Mucosa of rectum (tissue), 2 donors: ENCODE data around the gene ALS2CL.
A peak's percentile ranks its signal among the peaks of the same experiment; 100 is the strongest.
"Not testable (repeated sequence)": the region's sequence is repeated elsewhere in the genome, so short reads cannot be mapped to it uniquely, and the experiment has no call there.

ENCODE experiments used
- H3K27ac ChIP-seq, 2 donors: one replicate each; pipeline ENCODE4 v1.7.0; 2013; ENCODE audit warnings: inconsistent platforms in 2 of 2, low read depth in 2 of 2, low read length in 2 of 2
- H3K27me3 ChIP-seq, 2 donors: one replicate each; pipeline ENCODE4 v1.7.0; 2013; ENCODE audit warnings: low read length in 2 of 2; ENCODE audit not compliant: control insufficient read depth in 2 of 2, insufficient read depth in 2 of 2
- H3K36me3 ChIP-seq, 2 donors: one replicate each; pipeline ENCODE4 v1.7.0; 2013; ENCODE audit warnings: low read length in 2 of 2; ENCODE audit not compliant: control insufficient read depth in 2 of 2, insufficient read depth in 2 of 2
- H3K4me1 ChIP-seq, 2 donors: one replicate each; pipeline ENCODE4 v1.7.0; 2013; ENCODE audit warnings: low read length in 2 of 2, mild to moderate bottlenecking in 1 of 2; ENCODE audit not compliant: control insufficient read depth in 2 of 2, insufficient read depth in 2 of 2
- H3K4me3 ChIP-seq, 2 donors: one replicate each; pipeline ENCODE4 v1.7.0; 2013; ENCODE audit warnings: low read length in 2 of 2
- H3K9ac ChIP-seq, 2 donors: one replicate each; pipeline ENCODE4 v1.7.0; 2013; ENCODE audit warnings: low read length in 2 of 2, low read depth in 1 of 2, mild to moderate bottlenecking in 1 of 2
- H3K9me3 ChIP-seq, 2 donors: one replicate each; pipeline ENCODE4 v1.7.0; 2013; ENCODE audit warnings: low read length in 2 of 2; ENCODE audit not compliant: control insufficient read depth in 2 of 2
- donor health status: healthy.
- donor health status: Normal muscosa, but diverticular disease.

ALS2CL gene

DNA sequence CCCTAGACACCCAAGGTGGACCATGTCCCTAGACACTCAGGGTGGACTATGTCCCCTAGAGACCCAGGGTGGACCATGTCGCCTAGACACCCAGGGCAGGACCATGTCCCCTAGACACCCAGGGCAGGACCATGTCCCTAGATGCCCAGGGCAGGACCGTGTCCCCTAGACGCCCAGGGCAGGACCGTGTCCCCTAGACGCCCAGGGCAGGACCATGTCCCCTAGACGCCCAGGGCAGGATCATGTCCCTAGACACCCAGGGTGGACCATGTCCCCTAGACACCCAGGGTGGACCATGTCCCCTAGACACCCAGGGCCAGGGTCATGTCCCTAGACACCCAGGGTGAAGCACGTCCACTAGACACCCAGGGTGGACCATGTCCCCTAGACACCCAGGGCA is 10.9 kb upstream of the ALS2CL start:
- not testable (repeated sequence) for H3K27ac ChIP-seq, H3K9ac ChIP-seq, H3K36me3 ChIP-seq, H3K9me3 ChIP-seq, H3K4me3 ChIP-seq, H3K4me1 ChIP-seq
- peaks cover 5 to 12% of the 10 kb centered on the region in 2 donors for H3K27me3 ChIP-seq

DNA sequence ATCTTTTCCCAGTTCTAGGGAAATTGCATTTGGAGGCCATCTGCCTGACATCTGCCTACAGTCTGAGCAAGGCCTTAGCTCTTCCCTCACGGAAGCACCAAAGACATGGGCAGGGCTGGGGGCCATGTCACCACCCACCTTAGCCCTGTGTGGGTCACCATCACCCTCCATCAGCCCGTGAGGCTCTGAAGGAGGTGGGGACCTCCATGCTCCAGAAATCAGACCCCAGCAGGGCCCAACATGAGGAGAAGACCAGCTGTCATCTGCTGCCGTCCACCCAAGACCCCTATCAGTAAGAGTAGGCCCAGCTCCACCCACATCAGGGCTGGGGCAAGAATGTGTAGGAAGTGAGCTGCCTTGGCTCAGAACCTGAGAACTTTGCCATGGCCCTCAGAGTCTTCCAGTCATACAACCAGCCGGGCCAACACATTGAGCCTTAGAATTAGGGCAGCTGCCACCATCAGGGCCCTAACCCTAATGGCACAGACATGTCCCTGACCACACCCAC is 9.6 kb upstream of the ALS2CL start:
- no peak overlapping the region for H3K4me3 ChIP-seq
- no peak overlapping the region for H3K9ac ChIP-seq
- H3K9me3 ChIP-seq: no peaks in the 10 kb centered on the region
- no peaks in the 10 kb centered on the region for H3K36me3 ChIP-seq
- H3K27ac ChIP-seq: no peak overlapping the region
- peaks cover 5 to 12% of the 10 kb centered on the region in 2 donors for H3K27me3 ChIP-seq
- H3K4me1 ChIP-seq: no peaks in the 10 kb centered on the region

DNA sequence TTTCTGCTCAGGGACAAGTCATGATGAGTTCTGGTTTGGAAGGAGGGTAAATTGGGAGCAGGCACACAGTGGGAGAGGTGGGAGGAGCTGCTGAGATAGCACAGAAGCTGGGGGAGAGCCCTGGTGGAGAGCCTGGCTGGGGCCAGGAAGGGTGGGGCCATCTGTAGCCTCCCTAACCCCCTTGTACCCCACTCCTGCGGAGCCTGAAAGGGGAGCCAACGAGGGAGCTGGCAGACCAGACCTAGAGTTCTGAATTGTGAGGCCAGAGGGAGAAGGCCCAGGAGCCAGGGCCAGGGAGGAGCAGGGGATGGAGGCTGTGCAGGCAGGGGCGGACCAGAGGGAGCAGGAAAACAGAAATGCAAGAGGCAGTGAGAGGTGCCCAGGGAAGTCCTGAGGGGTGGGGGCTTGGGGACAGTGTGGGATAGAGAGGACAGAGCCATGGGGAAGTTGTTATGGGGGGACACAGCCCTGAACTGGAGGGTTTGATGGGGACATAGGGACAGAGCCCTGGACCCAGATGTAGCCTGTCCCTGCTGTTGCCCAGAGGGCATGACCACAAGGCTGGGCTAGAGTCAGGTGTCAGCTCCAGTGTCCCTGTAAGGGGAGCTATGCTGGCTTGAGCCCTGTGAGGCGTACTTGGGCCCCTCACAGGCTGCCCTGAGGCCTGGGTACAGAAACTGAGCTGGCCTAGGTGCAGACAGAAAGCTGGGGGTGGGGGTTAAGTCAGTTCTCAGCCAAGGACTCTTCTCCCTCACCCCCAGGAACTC is 8.9 kb upstream of the ALS2CL start:
- no peak overlapping the region for H3K9ac ChIP-seq

DNA sequence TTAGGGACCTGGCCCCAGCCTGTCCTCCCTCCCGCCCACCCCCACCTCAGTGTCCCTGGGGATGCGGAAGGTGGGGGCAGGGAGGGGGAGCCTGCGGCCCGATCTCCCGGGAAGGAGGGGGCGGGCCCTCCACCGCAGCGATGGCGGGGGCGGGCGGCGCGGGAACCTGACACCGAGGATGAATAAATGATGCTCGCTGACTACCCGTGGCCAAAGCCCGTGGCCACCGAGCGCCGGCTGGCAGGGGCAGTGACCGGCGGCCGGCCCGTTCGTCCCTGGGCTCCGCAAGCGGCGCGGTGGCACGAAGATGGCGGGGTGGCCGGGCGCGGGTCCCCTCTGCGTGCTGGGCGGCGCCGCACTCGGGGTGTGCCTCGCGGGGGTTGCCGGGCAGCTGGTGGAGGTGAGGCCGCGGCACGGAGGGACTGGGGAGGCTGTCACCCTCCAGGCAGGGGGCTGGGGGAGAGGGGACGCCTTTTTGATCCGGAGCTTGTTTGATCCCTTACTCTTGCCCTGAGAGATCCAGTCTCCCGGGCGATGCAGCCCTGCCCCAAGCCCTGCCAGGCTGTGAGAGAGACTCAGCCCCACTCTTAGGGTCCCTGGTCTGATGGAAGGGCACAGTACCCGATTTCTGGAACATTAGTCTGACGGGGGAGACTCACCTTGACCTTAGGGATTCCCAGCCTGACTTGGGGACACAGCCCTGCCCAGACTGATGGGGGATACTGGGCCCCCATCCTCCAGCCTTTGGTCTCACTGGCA is 7.9 kb upstream of the ALS2CL start, which contains the start of gene TMIE:
TSS of gene TMIE (plus strand) at position 212 of the 759 bp plus-strand sequence. CDS start at position 308, 96 bp downstream.
- no peak within 1 kb of the TSS for H3K9ac ChIP-seq
- H3K4me3 ChIP-seq: no peak within 1 kb of the TSS

More for the DNA sequence above, 8.9 kb upstream of the ALS2CL start:
- H3K9me3 ChIP-seq: no peaks in the 10 kb centered on the region
- peaks cover 5 to 12% of the 10 kb centered on the region in 2 donors for H3K27me3 ChIP-seq
- no peak overlapping the region for H3K27ac ChIP-seq
- no peak overlapping the region for H3K4me3 ChIP-seq
- H3K36me3 ChIP-seq: no peaks in the 10 kb centered on the region
- H3K4me1 ChIP-seq: no peaks in the 10 kb centered on the region

DNA sequence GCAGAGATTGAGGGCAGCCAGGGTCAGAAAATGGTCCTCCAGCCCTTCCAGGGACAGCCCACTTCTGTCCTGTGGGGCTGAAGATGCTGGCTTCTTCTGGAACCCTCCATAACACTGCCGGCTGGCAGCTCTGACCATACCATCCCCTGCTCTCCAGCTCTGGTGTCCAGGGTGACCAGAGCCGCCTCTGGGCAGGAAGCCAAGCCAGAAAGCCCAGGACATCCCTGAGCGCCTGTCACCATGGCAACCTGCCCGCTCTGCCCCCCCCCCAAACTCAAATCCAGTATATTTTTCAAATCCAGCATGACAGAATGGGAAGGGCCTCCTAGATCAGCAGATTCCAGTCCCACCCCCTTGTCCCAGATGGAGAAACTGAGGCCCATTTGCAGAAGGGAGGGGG is 7.3 kb upstream of the ALS2CL start:
- H3K4me1 ChIP-seq: peaks cover 2 to 5% of the 10 kb centered on the region in 2 donors
- no peak overlapping the region for H3K27ac ChIP-seq
- H3K9ac ChIP-seq: no peak overlapping the region
- no peaks in the 10 kb centered on the region for H3K36me3 ChIP-seq
- H3K4me3 ChIP-seq: no peak overlapping the region
- H3K27me3 ChIP-seq: peaks cover 5 to 12% of the 10 kb centered on the region in 2 donors
- no peaks in the 10 kb centered on the region for H3K9me3 ChIP-seq

More for the DNA sequence above, 7.9 kb upstream of the ALS2CL start, which contains the start of gene TMIE:
- Histone ChIP-seq H3K36me3 (no peaks in the 10 kb centered on the region), H3K27me3 (peaks cover 5 to 12% of the 10 kb centered on the region in 2 donors), H3K9me3 (no peaks in the 10 kb centered on the region), H3K4me1 (no peaks in the 10 kb centered on the region), H3K27ac (no peak within 1 kb of the TSS)

DNA sequence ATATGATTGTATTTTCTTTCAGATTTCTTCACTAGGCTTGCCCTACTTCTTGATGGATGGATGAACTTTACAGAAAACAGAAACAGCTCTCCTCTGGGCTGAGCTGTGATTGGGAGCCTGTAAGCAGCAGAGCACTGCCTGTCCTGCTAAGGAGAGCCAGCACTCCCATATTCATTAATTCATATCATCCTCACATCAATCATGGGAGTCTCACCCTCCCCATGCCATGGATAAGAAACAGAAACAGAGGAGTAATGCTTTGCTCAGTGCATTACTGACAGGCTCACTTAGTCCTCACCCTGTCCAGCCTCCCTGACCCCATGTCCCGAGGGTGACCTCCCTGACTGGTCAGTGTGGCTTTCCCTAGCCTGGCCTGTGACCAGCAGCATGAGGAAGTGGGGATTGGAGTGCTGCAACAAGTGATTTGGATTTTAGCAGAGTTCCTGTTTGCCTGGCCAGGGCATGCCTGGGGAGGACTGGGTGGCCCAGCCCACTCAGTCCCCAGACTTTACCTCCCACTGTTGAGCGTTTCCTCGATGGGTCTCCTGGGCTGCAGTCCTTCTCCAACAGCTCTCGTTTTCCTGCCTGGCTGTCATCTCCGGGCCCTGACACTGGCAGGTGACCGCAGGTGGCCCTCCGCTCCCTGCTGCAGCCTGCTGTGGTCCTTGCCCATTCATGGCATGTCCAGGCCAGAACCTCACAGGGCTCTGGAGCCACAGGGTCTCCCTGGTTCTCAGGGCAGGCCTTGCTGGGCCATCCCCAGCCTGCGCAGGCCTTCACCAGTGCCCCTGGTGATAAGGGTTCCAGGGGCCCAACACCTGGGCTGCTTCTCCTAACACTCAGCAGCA is 6.4 kb upstream of the ALS2CL start:
- peaks cover 11% of the 10 kb centered on the region in 2 donors for H3K4me1 ChIP-seq
- H3K4me3 ChIP-seq: no peak overlapping the region
- peaks cover 5 to 12% of the 10 kb centered on the region in 2 donors for H3K27me3 ChIP-seq
- no peaks in the 10 kb centered on the region for H3K9me3 ChIP-seq
- no peak overlapping the region for H3K27ac ChIP-seq
- H3K36me3 ChIP-seq: no peaks in the 10 kb centered on the region
- no peak overlapping the region for H3K9ac ChIP-seq

DNA sequence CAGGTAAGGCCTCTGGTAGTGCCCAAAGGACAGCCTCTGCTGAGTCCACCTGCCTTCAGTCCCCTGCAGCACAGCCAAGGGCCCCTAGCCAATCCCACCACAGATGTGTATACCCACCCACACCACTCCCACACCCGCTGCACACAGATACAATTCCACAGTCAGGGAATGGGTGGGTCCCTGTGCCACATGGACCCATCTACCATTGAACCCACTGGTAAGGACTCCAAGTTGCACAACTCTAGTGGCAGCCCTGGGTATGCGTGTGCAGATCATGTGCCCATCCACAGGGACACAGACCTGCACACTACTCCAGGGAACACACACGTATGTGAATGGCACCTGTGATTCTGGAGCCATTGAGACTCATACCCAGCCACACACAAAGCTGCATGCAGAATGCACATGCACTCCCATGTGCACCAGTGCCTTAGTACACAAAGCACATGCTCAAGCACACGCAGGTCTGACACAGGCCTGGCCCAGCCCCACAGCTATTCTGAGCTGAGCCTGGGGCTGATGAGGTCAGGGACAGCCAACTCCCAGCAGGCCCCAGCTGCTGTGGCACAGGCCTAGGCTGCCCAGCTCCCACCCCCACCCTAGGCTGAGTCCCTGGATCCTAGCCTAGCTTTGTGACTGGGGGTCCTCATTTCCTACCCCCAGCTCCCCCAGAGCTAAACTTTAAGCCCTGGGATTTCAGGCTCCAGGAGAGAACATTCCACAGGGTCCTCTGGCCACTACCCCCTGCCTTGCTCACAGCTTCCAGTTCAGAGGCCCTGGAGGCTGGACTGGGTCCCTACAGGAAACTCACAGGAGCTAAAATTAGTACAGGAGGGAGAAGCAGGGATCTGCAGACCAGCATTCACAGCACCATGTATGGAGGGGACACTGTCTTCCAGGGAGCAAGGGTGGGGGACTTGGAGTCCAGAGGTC is 2.7 kb upstream of the ALS2CL start:
- Histone ChIP-seq H3K36me3 (no peaks in the 10 kb centered on the region), H3K27me3 (peaks cover 0 to 3% of the 10 kb centered on the region in 2 donors), H3K4me3 (no peak overlapping the region), H3K27ac (peak overlapping the region; percentile 52 to 59), H3K9me3 (no peaks in the 10 kb centered on the region), H3K4me1 (peaks cover 27 to 28% of the 10 kb centered on the region in 2 donors), H3K9ac (peak overlapping the region in 1 of 2 donors; percentile 2)

DNA sequence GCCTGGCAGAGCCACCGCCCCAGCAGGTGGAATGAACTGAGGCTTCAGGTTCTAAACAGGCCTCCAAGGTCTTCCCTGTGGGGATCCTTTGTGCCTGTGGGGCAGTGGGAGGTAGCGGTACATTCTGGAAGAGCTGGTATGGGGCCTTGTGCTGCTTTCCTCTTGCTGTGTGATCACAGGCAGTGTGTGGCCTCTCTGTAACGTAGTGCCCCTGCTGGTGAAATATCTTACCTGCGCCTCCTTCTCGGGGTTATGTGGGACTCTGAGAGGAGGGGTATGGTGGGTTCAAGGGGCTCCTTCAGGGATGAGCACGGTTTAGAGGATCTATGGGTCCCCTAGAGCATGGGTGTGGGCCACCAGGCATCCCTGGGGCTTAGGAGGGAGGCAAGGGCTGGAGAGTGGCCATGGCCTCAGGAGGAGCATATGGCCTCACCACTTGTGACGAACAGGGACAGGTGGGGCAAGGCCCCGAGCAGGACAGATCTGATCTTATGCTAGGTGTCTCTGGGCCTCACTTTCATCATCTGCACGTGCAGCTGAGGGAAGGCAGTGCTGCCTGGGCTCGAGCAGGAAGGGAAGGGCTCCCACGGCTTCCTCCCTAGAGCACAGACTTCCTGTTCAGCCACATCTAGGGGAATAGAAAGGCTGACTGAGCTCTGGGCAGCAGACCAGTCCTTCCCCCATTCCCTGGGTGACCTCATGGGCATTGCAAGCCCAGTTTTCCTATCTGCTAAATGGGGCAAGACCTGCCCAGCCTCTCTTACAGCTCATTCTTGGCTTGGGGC is 1.9 kb upstream of the ALS2CL start:
- H3K4me1 ChIP-seq: peaks cover 35 to 36% of the 10 kb centered on the region in 2 donors
- no peaks in the 10 kb centered on the region for H3K27me3 ChIP-seq
- H3K4me3 ChIP-seq: no peak overlapping the region
- no peaks in the 10 kb centered on the region for H3K36me3 ChIP-seq
- H3K27ac ChIP-seq: peak overlapping the region; percentile 52 to 59
- no peaks in the 10 kb centered on the region for H3K9me3 ChIP-seq
- no peak overlapping the region for H3K9ac ChIP-seq
